ENCODE results near the gene MACROD1.

The MACROD1 gene, protein sequence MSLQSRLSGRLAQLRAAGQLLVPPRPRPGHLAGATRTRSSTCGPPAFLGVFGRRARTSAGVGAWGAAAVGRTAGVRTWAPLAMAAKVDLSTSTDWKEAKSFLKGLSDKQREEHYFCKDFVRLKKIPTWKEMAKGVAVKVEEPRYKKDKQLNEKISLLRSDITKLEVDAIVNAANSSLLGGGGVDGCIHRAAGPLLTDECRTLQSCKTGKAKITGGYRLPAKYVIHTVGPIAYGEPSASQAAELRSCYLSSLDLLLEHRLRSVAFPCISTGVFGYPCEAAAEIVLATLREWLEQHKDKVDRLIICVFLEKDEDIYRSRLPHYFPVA

DNA sequence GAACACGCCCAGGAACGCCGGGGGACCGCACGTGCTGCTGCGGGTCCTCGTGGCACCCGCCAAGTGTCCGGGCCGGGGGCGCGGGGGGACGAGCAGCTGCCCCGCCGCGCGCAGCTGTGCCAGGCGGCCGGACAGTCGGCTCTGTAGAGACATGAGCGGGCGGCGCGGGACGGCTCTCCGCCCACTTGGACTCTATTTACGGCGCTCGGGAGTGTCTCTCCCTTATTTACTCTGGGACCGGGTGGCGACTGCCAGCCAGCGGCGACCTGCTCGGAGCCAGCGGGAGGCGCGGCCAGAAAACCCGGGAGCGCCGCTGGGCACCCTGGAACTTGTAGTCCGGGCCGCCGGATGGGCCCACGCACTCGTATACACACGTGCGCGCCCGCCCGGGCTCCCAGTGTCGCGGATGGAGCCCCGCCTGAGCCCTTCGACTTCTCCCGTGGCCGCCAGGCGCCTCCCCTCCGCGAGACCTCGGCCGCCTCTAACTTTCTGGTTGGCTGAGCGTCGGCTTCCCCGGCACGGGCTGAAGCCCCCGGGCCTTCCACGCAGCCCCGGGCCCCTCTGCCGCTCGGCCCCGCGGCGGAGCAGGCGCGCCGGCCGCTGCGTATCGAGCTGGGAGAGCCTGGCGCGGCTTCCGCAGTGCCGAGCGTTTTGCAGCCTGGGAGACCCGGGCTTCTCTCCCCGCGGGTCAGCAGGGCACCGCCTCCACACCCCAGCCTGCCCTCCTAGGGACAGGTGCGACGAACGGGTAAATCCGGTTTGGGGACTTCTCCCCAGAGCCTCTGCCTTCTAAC is at the start of gene MACROD1:
TSS of gene MACROD1 (minus strand) at position 272 of the 794 bp plus-strand sequence. CDS start at position 153, 119 bp downstream.
- DNase-seq (ENCODE audit: low spot score) = peak; percentile 74

DNA sequence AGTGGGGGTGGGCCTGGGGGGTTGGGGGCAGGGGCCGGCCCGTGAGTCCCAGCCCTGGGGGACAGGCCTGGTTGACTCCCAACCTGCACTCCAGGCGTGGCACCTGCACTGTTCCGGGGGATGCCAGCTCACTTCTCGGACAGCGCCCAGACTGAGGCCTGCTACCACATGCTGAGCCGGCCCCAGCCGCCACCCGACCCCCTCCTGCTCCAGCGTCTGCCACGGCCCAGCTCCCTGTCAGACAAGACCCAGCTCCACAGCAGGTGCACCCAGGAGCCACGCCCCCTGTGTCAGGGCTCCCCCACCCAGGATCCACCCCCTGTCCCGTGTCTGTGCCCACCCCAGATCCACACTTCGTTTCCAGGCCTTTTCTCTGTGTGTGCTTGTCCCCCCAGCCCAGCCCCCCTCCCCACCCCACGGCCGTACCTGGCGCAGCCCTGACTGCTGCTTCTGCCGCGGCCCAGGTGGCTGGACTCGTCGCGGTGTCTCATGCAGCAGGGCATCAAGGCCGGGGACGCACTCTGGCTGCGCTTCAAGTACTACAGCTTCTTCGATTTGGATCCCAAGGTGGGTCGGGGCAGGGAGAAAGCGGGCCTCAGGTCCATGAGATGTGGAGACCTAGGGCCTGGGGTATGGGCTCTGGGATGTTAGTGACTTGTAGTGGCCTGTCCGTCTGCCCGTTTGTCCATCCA is 45.4 kb upstream of the MACROD1 start:
- DNase-seq (ENCODE audit: low spot score) = no peak

DNA sequence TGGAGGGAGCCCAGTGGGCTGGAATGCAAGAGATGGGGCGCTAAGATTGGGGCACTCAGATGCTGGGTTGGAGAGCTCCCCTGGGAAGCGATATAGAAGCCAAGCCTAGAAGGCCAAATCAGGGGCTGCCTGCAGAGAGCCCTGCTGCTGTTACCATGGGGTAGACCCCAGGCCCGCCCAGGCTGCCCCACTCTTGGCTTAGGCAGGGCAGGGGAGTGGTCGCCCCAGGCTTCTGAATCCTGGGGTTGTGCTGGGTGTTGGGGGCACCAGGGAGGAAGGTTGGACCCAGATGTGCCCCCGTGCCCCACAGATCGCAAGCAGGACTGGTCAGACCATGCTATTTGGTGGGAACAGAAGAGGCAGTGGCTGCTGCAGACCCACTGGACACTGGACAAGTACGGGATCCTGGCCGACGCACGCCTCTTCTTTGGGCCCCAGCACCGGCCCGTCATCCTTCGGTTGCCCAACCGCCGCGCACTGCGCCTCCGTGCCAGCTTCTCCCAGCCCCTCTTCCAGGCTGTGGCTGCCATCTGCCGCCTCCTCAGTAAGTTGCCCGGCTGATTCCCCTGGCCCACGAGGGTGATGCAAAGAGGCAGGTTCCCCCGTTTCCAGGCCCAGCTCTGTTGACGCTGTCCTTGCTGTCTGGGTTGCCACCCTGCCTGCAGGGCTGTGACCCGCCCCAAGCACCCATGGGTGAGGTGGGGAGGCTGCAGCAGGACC is 44.5 kb upstream of the MACROD1 start:
- no peak for DNase-seq (ENCODE audit: low spot score)

DNA sequence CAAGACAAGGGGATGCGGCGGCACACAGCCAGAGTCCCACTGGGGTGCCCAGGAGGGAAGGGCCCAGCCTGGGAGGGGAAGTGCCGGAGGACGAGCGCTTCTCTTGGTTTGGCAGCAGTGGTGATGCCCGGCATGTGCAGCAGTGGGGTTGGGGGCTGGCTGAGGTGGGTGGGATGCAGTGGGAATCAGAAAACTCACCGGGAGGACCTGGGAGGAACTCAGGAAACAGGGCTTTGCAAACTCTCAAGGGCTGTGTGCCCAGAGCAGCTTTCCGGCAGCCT is 43.6 kb upstream of the MACROD1 start:
- no peak for DNase-seq (ENCODE audit: low spot score)

DNA sequence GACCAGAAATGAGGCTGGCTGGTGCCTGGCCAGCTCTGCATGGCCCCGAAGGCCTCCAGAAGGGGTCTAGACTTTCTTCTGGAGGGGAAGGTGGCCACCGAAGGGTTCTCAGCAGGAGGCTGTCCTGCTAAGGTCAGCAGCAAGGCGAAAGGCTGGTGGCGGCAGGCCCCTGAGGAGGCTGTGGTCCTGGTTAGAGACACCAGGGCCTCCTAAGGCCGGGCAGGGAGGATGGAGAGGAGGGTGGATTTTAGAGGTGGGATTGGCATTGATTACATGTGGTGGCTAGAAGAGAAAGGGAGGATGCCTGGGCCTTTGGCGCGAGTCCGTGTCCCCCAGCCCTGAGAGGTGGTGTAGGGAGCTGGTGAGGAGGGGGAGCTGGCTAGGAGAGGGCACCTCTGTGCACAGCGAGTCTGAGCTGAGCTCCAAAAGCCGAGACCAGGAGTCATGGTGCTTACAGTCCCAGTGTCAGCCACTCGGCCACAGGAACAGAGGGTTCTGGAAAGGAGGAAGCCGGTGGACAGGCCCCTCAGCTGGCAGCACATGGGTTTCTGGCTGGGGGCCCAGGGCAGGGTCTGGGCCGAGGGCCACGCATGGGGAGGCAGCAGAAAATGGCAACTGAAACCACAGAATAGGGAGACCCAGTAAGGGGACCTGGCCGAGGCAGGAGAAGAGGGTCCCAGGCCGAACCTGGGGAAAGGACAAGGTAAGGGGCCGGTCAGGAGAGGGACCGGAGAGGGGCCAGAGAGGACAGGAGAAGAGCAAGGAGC is 43.1 kb upstream of the MACROD1 start:
- no peak for DNase-seq (ENCODE audit: low spot score)

DNA sequence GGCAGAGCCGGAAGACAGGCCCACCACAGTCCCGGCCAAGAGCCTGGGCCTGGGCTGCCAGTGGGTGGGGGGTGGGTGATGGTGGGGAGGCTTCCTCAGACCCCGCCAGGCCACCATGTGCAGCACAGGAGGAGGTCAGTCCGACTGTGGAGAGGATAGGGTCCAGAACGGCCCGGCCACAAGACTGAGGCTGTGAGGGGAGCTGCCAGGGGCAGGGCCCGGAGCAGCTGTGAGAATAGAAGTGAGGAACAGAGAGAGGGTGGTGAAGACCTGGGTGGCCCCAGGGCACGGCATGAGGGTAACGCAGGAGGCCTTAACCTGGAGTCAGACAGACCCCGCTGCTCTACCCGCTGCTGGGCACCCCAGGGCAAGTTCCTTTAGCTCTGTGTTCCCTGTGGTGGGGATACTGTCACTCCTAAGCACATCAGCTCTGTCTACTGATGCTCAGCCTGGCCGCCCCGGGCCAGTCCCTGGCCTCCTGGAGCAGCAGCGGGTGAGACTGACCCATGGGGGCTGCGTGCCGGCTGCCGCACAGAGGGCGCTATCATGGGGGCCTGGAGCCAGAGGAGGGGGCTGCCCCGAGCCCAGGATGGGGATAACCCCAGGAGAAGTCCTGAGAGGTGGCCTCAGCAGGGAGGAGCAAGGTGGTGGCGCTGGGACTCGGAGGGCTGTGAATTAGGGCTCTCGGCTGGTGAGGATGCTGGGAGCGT is 42.3 kb upstream of the MACROD1 start:
- DNase-seq (ENCODE audit: low spot score) = no peak

DNA sequence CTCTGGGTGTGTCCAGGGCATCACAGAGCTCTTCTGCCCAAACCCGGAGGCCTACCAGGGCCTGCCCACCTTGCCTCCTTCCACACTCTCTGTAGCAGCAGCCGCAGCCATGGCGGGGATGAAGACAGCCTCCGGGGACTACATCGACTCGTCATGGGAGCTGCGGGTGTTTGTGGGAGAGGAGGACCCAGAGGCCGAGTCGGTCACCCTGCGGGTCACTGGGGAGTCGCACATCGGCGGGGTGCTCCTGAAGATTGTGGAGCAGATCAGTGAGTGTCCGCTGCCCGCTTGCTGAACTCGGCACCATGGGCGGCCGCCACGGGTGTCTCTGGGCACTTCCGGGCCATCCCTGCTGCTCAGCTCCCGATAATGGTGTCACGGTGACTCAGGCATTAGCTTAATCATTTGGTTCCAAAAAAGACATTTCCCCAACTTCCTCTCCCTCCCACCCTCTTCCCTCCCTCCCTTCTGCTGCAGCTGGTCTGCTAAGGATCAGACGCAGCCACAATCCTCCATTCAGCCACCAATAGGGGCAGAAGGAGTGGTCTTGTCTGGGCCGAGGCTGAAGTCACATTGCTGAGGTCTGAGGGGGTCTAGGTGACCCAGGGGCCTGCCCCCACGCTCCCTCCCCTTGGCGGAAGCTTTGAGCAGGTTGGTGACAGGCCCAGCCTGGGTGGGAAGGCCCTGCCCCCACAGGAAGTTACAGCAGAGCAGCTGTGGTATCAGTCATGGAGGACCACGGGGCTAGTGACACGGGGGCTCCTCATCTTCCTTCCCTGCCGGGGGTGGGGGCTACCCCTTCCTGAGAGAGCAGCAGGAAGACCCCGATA is 41.6 kb upstream of the MACROD1 start:
- DNase-seq (ENCODE audit: low spot score) = peak; percentile 90

DNA sequence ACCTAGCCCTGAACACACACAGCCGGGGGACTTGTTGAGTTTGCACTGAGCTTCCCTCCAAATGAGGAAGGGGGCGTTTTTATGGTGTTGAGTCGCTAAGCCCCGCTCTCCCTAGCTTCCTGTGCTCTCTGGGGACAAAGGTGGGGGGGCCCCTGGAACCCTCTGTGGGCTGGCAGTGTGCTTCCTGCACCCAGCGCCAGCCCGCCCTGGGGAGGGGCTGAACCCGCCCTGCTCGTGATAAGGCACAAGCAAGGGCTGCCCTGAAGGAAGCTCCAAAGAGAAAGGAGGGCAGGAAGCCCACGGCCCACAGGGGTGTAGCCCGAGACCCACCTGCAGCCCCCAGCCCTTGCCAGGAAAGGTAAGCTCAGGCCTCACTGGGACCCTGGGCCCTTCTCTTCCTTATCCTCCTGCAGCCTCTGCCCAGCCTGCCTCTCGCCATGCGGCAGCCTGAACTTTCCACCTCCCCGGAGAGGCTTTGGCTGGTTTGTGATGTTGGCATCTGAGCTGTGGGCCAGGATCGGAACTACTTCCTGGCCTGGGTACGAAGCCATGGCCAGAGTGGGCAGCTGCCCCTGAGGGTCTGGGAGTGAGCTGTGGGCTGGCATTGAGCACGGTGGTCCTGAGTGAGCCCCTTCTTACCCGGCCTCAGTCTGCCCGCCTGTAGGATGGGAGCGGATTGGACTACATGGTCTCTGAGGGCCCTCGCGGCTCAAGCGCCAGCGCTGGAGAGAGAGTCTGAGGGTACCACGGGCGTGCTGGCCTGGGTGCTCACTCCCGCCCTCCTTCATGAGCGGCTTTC is 40.7 kb upstream of the MACROD1 start, which contains the start of gene FERMT3:
TSS of gene FERMT3 (plus strand) at position 265 of the 799 bp plus-strand sequence. CDS start 644 bp downstream, outside the sequence.
- peak; percentile 80 for DNase-seq (ENCODE audit: low spot score)

DNA sequence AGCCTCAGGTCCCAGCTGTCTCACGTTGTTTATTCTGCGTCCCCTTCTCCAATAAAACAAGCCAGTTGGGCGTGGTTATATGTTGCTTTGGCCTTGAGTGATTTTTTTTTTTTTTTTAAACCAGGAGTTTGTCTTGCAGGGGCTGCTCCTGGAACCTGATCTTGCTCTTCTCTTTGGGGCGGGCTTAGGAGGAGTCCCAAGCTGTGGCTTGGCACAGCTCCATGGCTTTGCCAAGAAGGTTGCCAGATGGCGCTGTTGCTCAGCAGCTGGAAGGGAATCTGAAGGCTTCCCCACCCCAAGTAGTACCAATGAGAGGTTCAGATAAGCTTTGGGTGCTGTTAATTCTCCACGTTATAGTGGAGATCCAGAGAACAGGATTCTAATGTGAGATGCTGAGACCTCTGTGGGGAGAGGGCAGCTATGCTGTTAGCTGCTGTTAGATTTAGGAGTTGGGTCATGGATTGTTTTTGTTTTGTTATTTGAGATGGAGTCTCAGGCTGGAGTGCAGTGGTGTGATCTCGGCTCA is 38.6 kb upstream of the MACROD1 start:
- peak; percentile 98 for DNase-seq (ENCODE audit: low spot score)

DNA sequence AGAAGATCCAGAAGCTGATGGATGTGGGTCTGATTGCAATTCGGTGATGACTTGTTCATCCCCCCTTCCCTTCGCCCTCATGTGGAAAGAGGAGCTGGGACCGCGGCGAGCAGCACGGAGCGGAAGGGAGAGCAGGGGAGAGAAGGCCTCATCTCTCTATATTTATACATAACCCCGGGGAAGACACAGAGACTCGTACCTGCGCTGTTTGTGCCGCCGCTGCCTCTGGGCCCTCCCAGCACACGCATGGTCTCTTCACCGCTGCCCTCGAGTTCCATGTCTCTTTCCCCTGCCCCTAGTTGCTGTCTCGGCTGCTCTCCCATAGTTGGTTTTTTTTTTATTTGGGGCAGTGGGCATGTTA is 38.1 kb upstream of the MACROD1 start:
- no peak for DNase-seq (ENCODE audit: low spot score)

DNA sequence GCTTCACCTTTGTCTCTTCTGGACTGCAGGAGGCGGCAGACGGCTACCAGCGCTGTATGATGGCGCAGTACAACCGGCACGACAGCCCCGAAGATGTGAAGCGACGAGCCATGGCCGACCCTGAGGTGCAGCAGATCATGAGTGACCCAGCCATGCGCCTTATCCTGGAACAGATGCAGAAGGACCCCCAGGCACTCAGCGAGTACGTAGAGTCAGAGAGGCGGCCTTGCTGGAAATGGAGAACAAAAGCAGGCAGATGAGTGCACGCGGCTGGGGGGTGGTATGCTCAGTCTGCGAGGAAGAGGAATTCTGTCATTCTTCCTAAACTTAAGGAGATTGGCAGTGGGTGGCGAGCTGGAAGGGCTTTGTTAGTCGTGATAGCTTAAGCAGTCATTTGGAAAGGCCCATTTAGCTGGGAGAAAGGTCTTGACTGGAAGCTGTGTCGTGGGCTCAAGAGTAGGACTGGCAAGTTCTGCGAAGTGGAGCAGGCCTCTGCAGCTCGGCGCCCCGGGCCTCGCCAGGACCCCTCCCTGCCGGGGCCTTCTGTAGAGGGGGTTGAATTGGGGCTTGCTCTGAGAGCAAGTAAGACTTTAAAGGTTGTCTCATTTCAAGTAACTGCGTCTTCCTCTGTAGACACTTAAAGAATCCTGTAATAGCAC is 37.6 kb upstream of the MACROD1 start:
- DNase-seq (ENCODE audit: low spot score) = no peak

DNA sequence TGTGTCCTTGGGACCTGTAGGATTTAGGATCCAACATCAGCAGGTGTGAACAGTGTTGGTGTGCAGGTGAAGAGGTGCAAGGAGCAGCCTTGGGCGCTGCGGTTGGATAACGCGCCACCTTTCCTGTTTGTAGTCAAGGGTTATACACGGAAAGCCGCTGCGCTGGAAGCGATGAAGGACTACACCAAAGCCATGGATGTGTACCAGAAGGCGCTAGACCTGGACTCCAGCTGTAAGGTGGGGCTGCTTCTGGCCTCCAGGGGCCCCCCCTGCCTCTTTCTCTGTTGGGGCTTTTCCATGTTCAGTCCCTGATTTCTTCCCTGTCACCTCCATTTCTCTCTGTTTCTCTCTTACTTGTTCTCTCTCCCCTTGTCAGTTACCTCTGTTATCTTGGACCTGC is 37.1 kb upstream of the MACROD1 start:
- DNase-seq (ENCODE audit: low spot score) = no peak

DNA sequence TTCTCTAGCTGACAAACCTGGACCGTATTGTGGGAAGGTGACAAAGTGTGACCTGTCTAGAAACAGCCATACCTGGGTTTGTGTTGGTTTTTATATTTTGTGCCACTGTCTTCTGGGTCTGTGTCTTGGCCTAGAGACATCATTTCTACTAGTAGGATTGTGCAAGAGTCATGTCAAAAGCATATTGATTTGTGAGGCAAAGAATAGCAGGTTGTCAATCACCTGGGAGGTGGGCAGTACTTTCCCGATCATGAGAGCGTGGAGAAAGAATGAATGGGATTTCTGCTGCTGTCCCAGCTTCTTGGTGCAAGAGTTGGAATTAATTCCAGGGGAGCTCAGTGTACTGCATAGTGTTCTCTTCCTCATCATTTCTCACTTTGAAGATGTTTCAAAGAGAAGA is 35.6 kb upstream of the MACROD1 start:
- no peak for DNase-seq (ENCODE audit: low spot score)

DNA sequence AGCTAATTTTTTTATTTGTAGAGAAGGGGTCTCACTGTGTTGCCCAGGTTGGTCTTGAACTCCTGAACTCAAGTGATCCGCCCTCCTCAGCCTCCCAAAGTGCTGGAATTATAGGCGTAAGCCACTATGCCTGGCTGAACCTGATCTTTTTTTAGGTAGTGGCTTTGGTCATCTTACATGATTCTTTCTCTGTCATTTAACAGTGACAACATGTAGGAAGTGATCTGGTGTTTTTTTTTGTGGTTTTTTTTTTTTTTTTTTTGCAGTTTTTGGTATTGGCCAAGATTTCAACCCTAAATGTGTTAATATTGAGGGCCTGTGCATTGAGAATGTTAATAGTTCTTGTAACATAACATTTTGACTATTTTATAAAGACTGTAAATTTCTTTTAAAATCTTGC is 32.6 kb upstream of the MACROD1 start:
- no peak for DNase-seq (ENCODE audit: low spot score)

DNA sequence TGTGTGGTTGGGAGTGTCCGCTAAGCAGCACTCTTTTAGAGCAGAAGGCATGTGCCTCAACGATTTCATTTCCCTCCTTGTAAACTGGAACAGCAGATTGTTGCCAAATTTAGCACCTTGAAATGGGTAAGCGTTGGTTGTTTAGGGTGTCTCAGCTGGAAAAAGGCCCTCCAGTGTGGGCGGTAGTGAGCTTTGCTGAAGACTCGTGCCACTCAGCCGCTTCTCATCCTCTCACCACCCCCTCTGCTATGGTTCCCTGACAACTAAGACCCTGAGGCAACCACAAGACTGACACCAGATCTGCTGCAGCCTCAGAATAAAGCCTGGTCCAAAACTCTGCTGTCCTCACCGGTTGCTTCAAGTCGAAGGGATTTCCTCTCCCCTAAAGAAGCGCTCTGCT is 30.7 kb upstream of the MACROD1 start:
- no peak for DNase-seq (ENCODE audit: low spot score)

DNA sequence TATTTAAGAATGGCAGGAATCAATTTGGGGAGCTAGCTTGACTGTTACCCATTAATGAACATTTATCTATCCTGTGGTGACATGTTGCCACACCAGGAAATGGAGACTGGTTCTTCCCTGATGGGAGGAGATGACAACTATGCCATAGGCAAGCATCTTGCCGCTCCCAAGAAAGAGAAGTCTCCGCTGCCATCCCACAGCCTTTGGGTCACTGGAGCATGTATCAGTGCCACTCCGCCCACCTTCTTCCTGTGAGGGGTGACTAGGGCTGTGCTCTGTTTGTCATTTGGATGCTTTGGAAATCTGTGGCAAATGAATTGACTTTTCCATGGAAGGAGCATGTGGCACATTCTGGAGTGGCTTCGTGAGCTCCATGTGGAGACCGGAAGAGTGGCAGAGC is 26.5 kb upstream of the MACROD1 start:
- no peak for DNase-seq (ENCODE audit: low spot score)

DNA sequence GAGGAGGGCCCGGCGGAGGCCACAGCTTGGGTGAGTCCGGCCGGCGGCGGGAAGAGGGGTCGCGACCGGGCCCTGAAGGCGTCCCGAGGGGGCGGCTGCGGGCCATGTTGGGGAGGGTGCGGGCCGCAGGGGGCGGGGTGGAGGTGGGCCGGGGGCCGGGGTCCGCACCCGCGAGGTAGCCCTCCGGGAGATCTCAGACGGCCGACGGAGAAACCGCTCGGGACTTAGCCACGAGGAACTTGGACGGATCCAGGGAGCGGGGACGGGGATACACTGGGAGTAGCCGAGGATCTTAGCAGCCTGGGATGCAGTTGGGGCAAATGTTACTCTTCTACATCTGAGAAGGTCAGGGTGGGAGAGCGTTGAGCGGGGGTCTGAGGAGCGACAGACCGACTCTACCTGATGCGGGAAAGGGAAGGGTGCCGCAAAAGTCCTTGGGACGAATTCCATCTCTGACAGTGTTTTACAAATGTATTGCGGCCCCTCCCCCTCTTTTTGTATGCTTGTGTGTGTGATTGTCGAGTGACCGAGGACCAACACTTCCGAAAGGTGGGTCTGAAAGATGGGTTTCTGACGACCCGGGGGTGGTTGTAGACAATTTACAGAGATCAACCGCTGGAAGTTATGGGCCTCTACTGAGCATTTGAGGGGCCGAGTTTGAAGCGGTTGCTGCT is 20.7 kb upstream of the MACROD1 start:
- no peak for DNase-seq (ENCODE audit: low spot score)

Data from hematopoietic multipotent progenitor cell treated with erythropoietin and hydrocortisone succinate and interleukin-3 and kit ligand, for 15 days (in vitro differentiated cells).